OCI-LY3 (cell line): ENCODE measurements around the gene XPNPEP3.

Source experiments
- H2AFZ ChIP-seq: fragments of 200-600, 300-600 bp; shearing (Covaris generic); 2 replicates; pipeline ENCODE4 v1.6.0; 2014; ENCODE audit warnings: antibody characterized with exemption, low read depth, low read length
- H3K27ac ChIP-seq: fragments of 200-600, 300-600 bp; sonication (generic); 2 replicates; pipeline ENCODE4 v1.5.1; 2014; ENCODE audit warnings: mild to moderate bottlenecking, low read length, moderate library complexity, mixed read lengths
- H3K27me3 ChIP-seq: fragments of 200-600, 300-600 bp; sonication (generic); 2 replicates; pipeline ENCODE4 v1.6.1; 2014; ENCODE audit warnings: low read depth, low read length, mixed read lengths
- H3K36me3 ChIP-seq: fragments of 200-600, 300-600 bp; sonication (generic); replicated peaks from 2 replicates; pipeline ENCODE3; 2014; ENCODE audit warnings: low read depth, low read length, mixed read lengths
- H3K4me1 ChIP-seq: fragments of 300-600, 200-600 bp; sonication (generic); 2 replicates; pipeline ENCODE4 v1.6.1; 2014; ENCODE audit warnings: low read length, mixed read lengths
- H3K4me2 ChIP-seq: fragments of 200-600, 300-600 bp; sonication (generic); 2 replicates; pipeline ENCODE4 v1.6.1; 2014; ENCODE audit warnings: low read length, mixed read lengths
- H3K4me3 ChIP-seq: fragments of 300-600, 200-600 bp; sonication (generic); 2 replicates; pipeline ENCODE4 v1.5.1; 2014; ENCODE audit warnings: antibody characterized with exemption, mild to moderate bottlenecking, low read length, moderate library complexity
- H3K79me2 ChIP-seq: fragments of 300-600, 200-600 bp; shearing (Covaris generic); 2 replicates; pipeline ENCODE4 v1.6.1; 2014; ENCODE audit warnings: mild to moderate bottlenecking, low read length, mixed read lengths
- H3K9ac ChIP-seq: fragments of 300-600, 200-600 bp; shearing (Covaris generic); 2 replicates; pipeline ENCODE4 v1.6.0; 2014; ENCODE audit warnings: mild to moderate bottlenecking, low read length, moderate library complexity
- H3K9me3 ChIP-seq: fragments of 200-600, 300-600 bp; shearing (Covaris generic); 2 replicates; pipeline ENCODE4 v1.6.1; 2014; ENCODE audit warnings: low read length, mixed read lengths; ENCODE audit not compliant: insufficient read depth
- H4K20me1 ChIP-seq: fragments of 200-600, 300-600 bp; sonication (generic); 2 replicates; pipeline ENCODE4 v1.6.1; 2016; ENCODE audit warnings: low read length, mixed read lengths; ENCODE audit not compliant: insufficient read depth
- EZH2phosphoT487 ChIP-seq: fragments of 200-600 bp; shearing (Covaris generic); IDR thresholded peaks from 2 replicates; pipeline ENCODE4 v1.6.1; 2018; ENCODE audit warnings: antibody characterized with exemption, mixed run types, low read depth
- TF ChIP-seq, protein P1 (sequence below): fragments of 200-600, 300-600 bp; sonication (generic); IDR thresholded peaks from 2 replicates; pipeline ENCODE4 v1.5.1; 2014; ENCODE audit warnings: antibody characterized with exemption, low read length, low read depth

Gene XPNPEP3

DNA sequence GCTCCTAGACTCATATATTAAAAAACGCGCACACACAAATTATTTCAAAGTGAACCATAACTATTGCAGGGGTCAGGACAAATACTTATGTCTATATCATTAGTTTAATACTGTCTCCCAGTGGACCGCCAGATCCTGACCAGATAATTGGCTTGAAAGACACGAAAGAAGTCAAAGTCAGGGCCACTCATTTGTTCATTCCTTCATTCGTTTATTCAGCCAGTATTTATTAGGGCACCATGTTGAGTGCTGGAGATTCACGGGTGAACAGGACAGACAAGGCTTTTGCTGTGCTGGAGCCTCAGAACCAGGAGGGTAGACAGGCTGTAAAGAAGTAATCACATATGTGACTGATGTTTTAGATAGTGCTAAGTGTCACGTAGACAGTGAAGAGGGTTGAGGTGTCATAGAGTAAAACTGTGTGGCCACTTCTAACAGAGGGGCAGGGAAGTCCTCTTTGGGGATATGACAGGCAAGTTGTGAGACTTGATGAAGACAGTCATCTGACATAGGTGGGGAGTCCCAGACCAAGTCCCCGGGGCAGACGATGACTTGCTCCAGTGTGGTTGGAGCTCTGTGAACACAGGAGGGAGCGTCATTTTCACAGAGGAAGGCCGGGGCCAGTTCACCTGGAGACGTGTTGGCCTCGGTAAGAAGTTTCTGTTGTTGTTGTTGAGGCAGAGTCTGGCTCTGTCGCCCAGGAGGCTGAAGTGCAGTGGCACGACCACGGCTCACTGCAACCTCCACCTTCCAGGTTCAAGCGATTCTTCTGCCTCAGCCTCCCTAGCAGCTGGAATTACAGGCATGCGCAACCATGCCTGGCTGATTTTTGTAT lies 120.1 kb downstream of the XPNPEP3 start:
- H3K27ac ChIP-seq, result no peak overlapping the region
- no peaks in the 10 kb centered on the region for H3K27me3 ChIP-seq
- H2AFZ ChIP-seq, result no peak overlapping the region
- no peaks in the 10 kb centered on the region for H3K9me3 ChIP-seq
- H4K20me1 ChIP-seq, result no peaks in the 10 kb centered on the region
- peaks cover 4% of the 10 kb centered on the region for H3K4me1 ChIP-seq
- H3K4me2 ChIP-seq, result no peak overlapping the region
- TF ChIP-seq, protein P1, sequence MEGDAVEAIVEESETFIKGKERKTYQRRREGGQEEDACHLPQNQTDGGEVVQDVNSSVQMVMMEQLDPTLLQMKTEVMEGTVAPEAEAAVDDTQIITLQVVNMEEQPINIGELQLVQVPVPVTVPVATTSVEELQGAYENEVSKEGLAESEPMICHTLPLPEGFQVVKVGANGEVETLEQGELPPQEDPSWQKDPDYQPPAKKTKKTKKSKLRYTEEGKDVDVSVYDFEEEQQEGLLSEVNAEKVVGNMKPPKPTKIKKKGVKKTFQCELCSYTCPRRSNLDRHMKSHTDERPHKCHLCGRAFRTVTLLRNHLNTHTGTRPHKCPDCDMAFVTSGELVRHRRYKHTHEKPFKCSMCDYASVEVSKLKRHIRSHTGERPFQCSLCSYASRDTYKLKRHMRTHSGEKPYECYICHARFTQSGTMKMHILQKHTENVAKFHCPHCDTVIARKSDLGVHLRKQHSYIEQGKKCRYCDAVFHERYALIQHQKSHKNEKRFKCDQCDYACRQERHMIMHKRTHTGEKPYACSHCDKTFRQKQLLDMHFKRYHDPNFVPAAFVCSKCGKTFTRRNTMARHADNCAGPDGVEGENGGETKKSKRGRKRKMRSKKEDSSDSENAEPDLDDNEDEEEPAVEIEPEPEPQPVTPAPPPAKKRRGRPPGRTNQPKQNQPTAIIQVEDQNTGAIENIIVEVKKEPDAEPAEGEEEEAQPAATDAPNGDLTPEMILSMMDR, result no peak
- TF ChIP-seq EZH2phosphoT487, result no peak
- H3K9ac ChIP-seq, result no peak overlapping the region
- H3K4me3 ChIP-seq, result no peak overlapping the region
- H3K79me2 ChIP-seq, result no peaks in the 10 kb centered on the region
- peaks cover 11% of the 10 kb centered on the region for H3K36me3 ChIP-seq

DNA sequence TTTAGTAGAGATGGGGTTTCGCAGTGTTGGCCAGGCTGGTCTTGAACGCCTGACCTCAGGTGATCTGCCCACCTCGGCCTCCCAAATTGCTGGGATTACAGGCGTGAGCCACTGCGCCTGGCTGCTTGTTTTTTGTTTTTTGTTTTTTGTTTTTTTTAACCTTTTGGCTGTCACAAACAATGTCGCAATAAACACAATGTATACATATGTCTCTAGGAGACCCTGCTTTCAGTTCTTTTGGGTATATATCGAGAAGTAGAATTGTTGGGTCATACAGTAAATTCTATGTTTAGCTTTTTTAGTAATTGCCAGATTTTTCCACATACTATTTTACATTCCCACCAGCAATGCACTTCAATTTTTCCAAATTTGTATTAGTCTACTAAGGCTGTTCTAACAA lies 122.2 kb downstream of the XPNPEP3 start:
- Histone ChIP-seq H3K27me3 (no peaks in the 10 kb centered on the region), H3K36me3 (no peaks in the 10 kb centered on the region), H3K4me2 (no peak overlapping the region), H3K9ac (no peak overlapping the region), H3K9me3 (no peaks in the 10 kb centered on the region), H3K27ac (no peak overlapping the region), H3K79me2 (no peaks in the 10 kb centered on the region), H2AFZ (no peak overlapping the region), H4K20me1 (no peaks in the 10 kb centered on the region), H3K4me1 (peaks cover 11% of the 10 kb centered on the region), H3K4me3 (no peak overlapping the region)
- TF ChIP-seq, protein P1, result no peak
- no peak for TF ChIP-seq EZH2phosphoT487

DNA sequence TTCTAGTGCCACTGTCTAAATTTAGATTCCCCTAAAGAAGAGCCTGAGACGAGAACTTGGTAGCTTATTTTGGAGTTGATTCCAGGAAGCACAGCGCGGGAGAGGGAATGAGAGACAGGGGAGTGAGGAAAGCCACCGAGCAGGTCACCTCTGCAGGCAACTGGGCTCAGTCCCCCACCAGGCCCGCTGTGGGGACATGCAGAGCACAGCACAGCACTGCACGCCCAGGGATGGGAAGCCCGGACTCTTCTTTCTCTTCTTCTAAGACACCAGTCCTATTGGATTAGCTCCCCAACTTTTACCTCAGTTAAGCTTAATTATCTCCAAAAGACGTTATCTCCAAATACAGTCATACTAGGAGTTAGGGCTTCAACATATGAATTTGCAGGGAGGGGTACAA lies 122.9 kb downstream of the XPNPEP3 start:
- TF ChIP-seq EZH2phosphoT487, result no peak
- TF ChIP-seq, protein P1, result no peak
- Histone ChIP-seq H3K27ac (no peak overlapping the region), H3K27me3 (no peaks in the 10 kb centered on the region), H2AFZ (no peak overlapping the region), H3K4me2 (no peak overlapping the region), H3K79me2 (no peaks in the 10 kb centered on the region), H3K4me3 (no peak overlapping the region), H3K36me3 (no peaks in the 10 kb centered on the region), H3K4me1 (peaks cover 11% of the 10 kb centered on the region), H4K20me1 (no peaks in the 10 kb centered on the region), H3K9ac (no peak overlapping the region), H3K9me3 (no peaks in the 10 kb centered on the region)
